Adipose tissue (tissue), 3 donors: ENCODE results near the gene NIT2. TPM values are rescaled to one million over a fixed set of nuclear protein-coding genes. Genes with fewer than 3 reads are reported as not detected.
"Not testable (repeated sequence)": the region's sequence is repeated elsewhere in the genome, so short reads cannot be mapped to it uniquely, and the experiment has no call there.

Source experiments
- H3K27ac ChIP-seq: one replicate; pipeline ENCODE4 v1.5.1; 2013; ENCODE audit warnings: low read depth, low read length
- WGBS, 3 donors: extraction: QIAGEN DNeasy Blood & Tissue Kit; methylation state at CpG; one replicate each; pipeline ENCODE4 v1.1.7; 2013; 5-methylcytosine and 5-hydroxymethylcytosine counted together
- polyA plus RNA-seq, 3 donors: library from polyadenylated mRNA; stranded (reverse); fragments of 200-250 nt; gene quantifications; one replicate each; pipeline ENCODE4 v1.2.3, GENCODE V29; 2013
- donor health status: healthy with polysubstance abuse.
- donor health status: Bipolar disorder and iron deficiency.
- donor health status: healthy.

The NIT2 gene
- polyA plus RNA-seq = 10 to 100 TPM; 15.5 to 49.0 (median 30.1) TPM

- 0 to 1% (median 1%) methylated on average over 56 to 77 of the region's 77 CpGs for whole genome bisulfite sequencing, 3 donors
- H3K27ac ChIP-seq = no peak within 1 kb of the TSS
Observed at GRCh38 chr3:100334488-100335351, at the start of gene NIT2. Gene NIT2 (plus strand): TSS chr3:100334757. CDS start chr3:100334792, 35 bp downstream.

- H3K27ac ChIP-seq = no peak overlapping the region
Observed at GRCh38 chr3:100288288-100288894, 46.2 kb upstream of the NIT2 start.

GRCh38 chr3:100289339-100289738 is 45.2 kb upstream of the NIT2 start:
- no peak overlapping the region for H3K27ac ChIP-seq
- WGBS, 3 donors = 29 to 79% (median 51%) methylated on average over 2 of the region's 2 CpGs

- no peak overlapping the region for H3K27ac ChIP-seq
- 33 to 94% (median 83%) methylated on average over 1 of the region's 1 CpG for WGBS, 3 donors
Observed at GRCh38 chr3:100295089-100295488, 39.5 kb upstream of the NIT2 start.

DNA sequence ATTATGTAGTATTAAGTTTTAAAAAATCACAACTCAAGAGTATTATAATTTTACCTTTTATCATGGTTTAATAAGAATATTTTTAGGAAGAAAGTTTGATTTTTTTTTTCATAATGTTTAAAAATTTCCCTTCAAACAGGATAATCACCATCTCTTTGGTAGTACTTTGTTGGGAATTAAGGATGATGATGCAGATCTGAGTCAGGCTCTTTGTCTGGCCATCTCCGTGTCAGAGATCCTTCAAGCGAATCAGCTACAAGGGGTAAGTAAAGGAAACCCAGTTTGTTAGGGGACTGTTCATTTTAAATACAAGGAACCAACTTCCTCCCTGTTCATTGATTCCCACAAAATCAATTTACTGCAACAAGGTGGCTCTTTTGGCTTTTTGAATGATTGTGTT is 36.8 kb upstream of the NIT2 start:
- 95 to 96% (median 95%) methylated on average over 2 of the region's 2 CpGs for WGBS, 3 donors
- H3K27ac ChIP-seq = no peak overlapping the region

DNA sequence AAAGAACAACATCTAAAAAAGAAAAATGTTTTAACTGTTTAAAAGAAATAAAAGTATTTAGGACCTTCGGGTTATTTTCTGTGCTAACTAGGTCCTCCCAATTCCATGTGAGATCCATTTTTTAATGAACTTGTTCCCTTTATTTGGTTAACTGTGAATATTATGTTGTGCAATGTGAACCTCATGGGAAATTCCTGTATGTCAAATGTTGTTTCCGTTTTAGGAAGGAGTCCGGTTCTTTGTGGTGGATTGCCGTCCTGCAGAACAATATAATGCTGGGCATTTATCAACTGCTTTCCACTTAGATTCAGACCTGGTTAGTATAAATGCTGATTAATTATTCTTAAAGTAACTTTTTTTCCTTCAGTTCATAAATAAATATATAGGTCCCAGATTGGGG is 35.5 kb upstream of the NIT2 start:
- 43 to 74% (median 50%) methylated on average over 4 of the region's 4 CpGs for WGBS, 3 donors
- no peak overlapping the region for H3K27ac ChIP-seq

- WGBS, 3 donors = 83 to 88% (median 85%) methylated on average over 1 of the region's 1 CpG
- no peak overlapping the region for H3K27ac ChIP-seq
Observed at GRCh38 chr3:100306695-100307094, 27.9 kb upstream of the NIT2 start.

- H3K27ac ChIP-seq = no peak overlapping the region
- 92 to 93% (median 92%) methylated on average over 3 of the region's 3 CpGs for WGBS, 3 donors
Observed at GRCh38 chr3:100310355-100310965, 24.1 kb upstream of the NIT2 start.

DNA sequence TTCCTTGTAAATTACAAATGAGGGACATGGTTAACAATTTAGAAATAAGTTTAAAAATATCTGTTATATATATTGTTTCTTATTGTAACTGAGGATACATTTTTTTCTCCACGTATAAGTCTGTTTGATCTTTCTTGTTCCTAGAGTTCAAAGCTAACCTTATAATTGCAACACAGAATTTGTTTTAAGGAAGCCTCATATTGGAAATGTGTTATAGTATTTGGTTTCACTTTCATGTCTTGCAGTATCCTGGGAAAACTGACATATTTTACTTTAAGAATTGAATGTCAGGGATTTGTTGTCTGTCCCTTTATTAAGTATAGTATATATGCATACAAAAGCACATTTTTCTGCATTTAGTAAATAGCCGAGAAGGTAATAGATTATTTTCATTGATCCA is 23.5 kb upstream of the NIT2 start:
- WGBS, 3 donors = 53 to 58% (median 55%) methylated on average over 2 of the region's 2 CpGs
- no peak overlapping the region for H3K27ac ChIP-seq

GRCh38 chr3:100316641-100317069 is 17.9 kb upstream of the NIT2 start:
- 31 to 32% (median 31%) methylated on average over 8 of the region's 8 CpGs for WGBS, 3 donors
- no peak overlapping the region for H3K27ac ChIP-seq

- 68 to 88% (median 78%) methylated on average over 2 of the region's 2 CpGs for WGBS, 3 donors
- H3K27ac ChIP-seq = no peak overlapping the region
Observed at GRCh38 chr3:100317912-100318311, 16.6 kb upstream of the NIT2 start.

DNA sequence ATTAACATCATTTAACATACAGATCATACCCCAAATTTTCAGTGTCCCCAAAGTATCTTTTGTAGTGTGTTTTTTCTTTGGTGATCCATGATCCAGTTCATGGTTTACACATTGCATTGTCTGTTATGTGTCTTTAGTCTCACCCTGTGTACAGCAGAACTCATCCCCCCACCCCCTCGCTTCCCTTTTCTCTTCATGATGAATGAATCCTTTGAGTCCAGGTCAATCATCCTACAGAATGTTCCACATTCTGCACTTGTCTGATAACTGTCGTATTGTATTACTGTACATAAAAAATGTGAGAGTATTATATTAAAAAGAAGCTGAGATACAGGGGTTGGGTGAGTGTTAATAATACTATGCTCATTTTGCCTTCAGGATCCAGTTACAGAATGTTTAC is 14.6 kb upstream of the NIT2 start:
- 89 to 98% (median 95%) methylated on average over 2 of the region's 2 CpGs for WGBS, 3 donors
- H3K27ac ChIP-seq = no peak overlapping the region

GRCh38 chr3:100324044-100324443 is 10.5 kb upstream of the NIT2 start:
- H3K27ac ChIP-seq = no peak overlapping the region

DNA sequence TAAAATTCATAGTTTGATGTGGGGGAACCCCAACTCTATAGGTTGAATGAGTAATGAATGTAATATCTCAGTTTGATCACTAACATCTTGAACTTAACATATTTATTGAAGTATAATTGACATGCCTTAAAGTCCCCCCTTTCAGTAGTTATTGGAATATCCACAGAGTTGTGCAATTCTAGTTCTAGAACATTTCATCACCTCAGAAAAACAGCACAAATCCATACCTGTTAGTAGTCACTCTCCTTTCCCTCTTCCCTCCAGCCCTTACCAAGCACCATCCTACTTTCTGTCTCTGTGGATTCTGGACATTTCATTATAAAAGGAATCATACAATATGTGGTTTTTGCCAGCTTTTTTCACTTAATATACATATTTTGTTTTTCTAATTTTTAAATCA is 8.7 kb upstream of the NIT2 start:
- H3K27ac ChIP-seq = no peak overlapping the region

GRCh38 chr3:100327377-100327776 is 7.2 kb upstream of the NIT2 start:
- 97 to 99% (median 98%) methylated on average over 5 of the region's 5 CpGs for WGBS, 3 donors
- H3K27ac ChIP-seq = not testable (repeated sequence)

GRCh38 chr3:100329800-100330489 is 4.6 kb upstream of the NIT2 start:
- no peak overlapping the region for H3K27ac ChIP-seq
- 33 to 90% (median 72%) methylated on average over 4 of the region's 4 CpGs for WGBS, 3 donors

DNA sequence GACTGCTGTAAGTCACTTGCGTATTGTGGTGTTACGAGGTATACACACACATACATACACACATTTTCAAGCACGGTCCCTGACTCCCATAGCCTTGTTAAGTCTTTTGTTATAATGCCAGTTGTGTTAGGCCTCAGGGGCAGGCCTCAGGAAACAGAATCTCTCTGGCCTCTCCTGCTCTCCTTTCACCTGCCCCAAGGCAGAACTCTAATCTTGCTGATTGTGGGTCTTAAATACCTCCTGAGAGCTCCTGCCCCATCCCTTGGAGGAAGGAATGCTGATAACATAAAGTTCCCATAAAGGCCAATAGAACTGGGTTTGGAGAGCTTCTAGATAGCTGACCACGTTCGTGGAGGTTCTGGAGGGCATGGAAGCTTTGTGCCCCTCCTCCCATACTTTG is 3.9 kb upstream of the NIT2 start:
- WGBS, 3 donors = 93 to 94% (median 93%) methylated on average over 5 of the region's 5 CpGs
- no peak overlapping the region for H3K27ac ChIP-seq

DNA sequence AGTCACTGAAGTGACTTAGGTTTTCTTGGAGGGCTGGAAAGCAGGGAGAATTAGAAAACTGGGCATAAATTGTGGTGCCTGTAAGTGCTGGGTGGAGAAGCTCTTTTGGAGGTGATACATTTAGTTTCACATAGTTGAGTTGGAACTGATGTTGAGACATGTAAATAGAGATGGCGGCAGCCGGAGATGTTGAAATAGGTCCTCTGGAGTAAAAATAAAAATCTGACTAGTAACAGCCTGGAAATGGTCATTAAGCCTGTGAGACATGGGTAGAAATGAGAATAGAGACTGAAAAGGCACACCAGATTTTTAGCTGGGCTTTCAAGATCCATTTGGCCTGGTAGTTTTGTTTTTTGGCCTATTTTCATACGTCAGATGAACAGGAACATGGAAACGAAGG is 2.9 kb upstream of the NIT2 start:
- WGBS, 3 donors = 88 to 95% (median 94%) methylated on average over 4 of the region's 4 CpGs
- no peak overlapping the region for H3K27ac ChIP-seq

DNA sequence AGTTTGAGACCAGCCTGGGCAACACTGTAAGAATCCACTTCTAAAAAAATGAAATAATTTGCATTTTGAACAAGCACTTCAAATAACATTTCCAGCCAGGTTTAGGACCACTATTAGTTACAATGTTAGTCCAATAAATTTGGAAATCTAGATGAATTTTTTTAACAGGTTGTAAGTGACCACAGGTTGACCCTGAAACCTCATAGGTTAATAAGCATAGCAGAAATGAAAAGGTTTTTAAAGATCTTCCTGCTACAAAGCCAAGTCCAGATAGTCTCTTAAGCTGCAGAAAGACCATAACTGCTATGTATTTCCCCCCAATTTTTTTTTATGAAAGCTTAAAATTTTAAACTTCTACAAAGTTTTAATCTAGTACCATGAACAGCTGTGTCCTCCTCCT is 1.5 kb upstream of the NIT2 start:
- H3K27ac ChIP-seq = no peak overlapping the region
